Transverse colon (tissue), 3 donors: ENCODE data around the gene FBN3.

Experiments used
- CTCF ChIP-seq, 5 experiments: fragments of 200-600 bp in 3 of 5; fragments of 450-650 bp in 2 of 5; sonication (generic) in 3 of 5; IDR thresholded peaks; 1 replicate in 2 of 5; 2 replicates in 3 of 5; pipeline ENCODE4 v1.5.1; 2016 to 2017; ENCODE audit warnings: antibody characterized with exemption in 5 of 5, inconsistent platforms in 3 of 5, mild to moderate bottlenecking in 2 of 5, moderate library complexity in 1 of 5
- POLR2A ChIP-seq: fragments of 450-650 bp; IDR thresholded peaks from one replicate; pipeline ENCODE4 v1.6.1; 2016; ENCODE audit warnings: antibody characterized with exemption, mild to moderate bottlenecking, moderate library complexity

- no peak for TF ChIP-seq POLR2A
- no peak for TF ChIP-seq CTCF (IDR thresholded peaks at IDR 0.05)
Measured at GRCh38 chr19:8148088-8148409, 1.3 kb downstream of the FBN3 start.
